AG09309 (cell line): ENCODE results near the gene RPUSD1.
"Not testable (repeated sequence)": the region's sequence is repeated elsewhere in the genome, so short reads cannot be mapped to it uniquely, and the experiment has no call there.

Experiments used
- DNase-seq: peaks from one replicate; pipeline ENCODE4 v3.0.0-alpha.2; 2010; ENCODE audit warnings: low read depth
- H3K4me3 ChIP-seq: 2 replicates; pipeline ENCODE4 v1.5.1; 2011; ENCODE audit warnings: mild to moderate bottlenecking, low read depth, low read length, moderate library complexity; ENCODE audit not compliant: control insufficient read depth
- CTCF ChIP-seq: IDR thresholded peaks from 2 replicates; pipeline ENCODE4 v1.5.1; 2011; ENCODE audit warnings: mild to moderate bottlenecking, low read depth, low read length, inconsistent platforms; ENCODE audit not compliant: insufficient read depth, control insufficient read depth; ENCODE audit errors: missing control alignments

Gene RPUSD1

DNA sequence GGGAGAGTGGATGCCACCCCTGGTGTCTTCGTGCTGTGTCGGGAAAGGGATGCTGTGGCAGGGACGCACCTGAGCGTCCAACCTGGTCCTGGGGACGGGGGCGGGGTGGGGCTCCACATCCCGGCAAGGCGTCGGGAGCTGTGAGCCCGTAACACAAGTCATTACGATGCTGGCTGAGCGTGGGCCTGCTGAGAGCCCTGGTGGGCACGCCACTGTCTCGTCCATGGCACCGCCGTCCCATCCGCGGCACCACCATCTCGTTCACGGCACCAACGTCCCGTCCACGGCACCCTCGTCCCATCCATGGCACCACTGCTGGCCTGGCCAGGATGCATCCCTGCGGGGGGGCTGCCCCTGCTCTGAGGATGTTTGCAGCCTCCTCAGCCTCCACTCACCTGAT lies 36.4 kb upstream of the RPUSD1 start:
- DNase-seq = no peak
- no peak for TF ChIP-seq CTCF
- H3K4me3 ChIP-seq = no peak overlapping the region

DNA sequence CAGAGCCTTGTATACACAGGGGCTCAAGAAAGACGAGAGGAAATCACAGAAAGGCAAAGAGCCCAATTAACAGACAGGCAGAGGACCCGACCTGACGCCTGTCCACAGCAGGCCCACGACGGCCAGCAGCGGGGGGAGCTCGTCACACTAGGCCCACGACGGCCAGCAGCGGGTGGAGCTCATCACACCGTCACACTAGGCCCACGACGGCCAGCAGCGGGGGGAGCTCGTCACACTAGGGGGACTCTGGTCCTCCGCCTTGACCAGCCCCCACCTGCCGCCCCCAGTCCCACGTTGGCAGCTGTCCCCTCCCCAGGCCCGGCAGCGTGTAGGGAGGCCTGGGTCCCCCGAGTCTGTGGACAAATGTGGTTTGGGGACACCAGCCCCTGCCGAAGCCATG lies 36.0 kb upstream of the RPUSD1 start:
- H3K4me3 ChIP-seq = no peak overlapping the region
- TF ChIP-seq CTCF = no peak
- DNase-seq = no peak

DNA sequence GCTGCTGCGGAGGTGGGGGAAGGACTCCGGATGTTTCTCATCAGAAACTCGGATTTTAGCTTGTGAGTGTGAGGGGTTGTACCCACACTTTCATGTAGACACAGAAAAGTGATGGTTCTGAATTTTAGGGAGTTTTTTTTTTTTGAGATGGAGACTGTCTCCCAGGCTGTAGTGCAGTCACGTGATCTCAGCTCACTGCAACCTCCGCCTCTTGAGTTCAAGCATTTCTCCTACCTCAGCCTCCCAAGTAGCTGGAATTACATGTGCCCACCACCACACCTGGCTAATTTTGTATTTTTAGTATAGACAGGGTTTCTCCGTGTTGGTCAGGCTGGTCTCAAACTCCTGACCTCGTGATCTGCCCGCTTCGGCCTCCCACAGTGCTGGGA lies 34.7 kb upstream of the RPUSD1 start:
- no peak for TF ChIP-seq CTCF
- DNase-seq = no peak
- no peak overlapping the region for H3K4me3 ChIP-seq

DNA sequence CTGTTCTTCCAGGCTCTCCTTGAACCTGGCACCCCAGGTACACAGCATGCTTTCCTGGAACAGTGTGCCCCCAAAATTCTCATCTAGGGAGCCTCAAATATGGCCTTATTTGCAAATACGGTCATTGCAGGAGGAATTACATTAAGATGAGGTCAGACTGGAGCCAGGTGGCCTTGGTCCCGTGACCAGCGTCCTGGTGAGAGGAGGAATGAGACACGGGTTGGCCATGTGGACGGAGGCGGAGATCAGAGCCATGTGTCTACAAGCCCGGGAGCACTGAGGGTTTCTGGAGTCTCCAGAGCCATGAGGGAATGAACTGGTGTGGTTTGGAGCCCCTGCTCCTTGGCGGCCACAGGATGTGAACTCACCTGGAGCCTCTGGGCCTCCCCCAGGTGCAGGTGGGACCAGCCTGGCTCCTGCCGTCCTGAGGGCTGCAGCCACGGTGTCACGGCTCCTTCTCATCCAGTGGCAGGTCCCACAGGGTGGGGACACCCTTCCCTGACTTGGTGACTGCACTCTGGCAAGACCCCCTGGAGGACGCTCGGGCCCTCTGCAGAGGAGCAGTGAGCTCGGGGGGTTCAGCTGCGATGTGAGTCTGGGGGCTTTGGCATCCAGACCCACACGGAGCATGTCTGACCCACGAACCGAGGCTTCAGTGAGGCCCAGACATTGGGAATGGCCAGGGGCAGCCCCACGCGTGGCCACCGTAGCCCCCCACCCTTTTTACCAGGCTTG lies 34.2 kb upstream of the RPUSD1 start:
- no peak for TF ChIP-seq CTCF
- H3K4me3 ChIP-seq = no peak overlapping the region
- no peak for DNase-seq

DNA sequence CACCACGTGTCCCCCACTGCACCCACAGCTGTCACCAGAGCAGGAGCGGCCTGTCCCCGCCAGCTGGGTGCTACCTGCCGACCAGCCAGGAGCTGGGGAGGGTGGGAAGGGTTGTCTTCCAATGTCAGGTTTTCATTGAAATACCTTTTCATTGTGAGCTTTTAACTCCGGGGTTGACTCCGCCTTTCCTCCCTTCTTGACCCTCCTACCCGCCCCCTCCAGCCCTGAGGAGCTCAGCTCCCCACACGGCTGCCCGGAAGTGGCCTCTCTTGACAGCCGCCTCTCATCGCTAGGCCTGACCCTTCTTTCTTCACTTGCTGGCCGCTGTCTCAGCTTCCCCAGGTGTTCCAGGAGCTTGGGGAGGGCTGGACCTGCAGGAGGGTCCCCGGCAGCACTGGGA lies 33.6 kb upstream of the RPUSD1 start:
- H3K4me3 ChIP-seq = no peak overlapping the region
- TF ChIP-seq CTCF = no peak
- no peak for DNase-seq

- no peak for TF ChIP-seq CTCF
- H3K4me3 ChIP-seq = no peak overlapping the region
- no peak for DNase-seq
Observed at GRCh38 chr16:820748-821147, 32.6 kb upstream of the RPUSD1 start.

DNA sequence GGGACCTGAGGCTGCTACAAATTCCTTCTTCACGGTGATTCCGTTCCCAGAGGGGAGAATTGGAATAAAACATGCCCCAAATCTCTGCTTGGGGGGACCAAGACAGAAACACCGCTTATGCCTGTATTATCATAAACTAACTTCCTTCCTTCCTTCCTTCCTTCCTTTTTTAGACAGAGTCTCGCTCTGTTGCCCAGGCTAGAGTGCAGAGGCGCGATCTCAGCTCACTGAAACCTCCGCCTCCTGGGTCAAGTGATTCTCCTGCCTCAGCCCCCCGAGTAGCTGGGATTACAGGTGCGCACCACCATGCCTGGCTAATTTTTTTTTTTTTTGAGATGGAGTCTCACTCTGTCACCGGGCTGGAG lies 31.8 kb upstream of the RPUSD1 start:
- not testable (repeated sequence) for DNase-seq, H3K4me3 ChIP-seq
